ENCODE data around the gene DPYD.

The DPYD gene

GRCh38 chr1:97128426-97128825, 792.4 kb downstream of the DPYD start:
- no peak for DNase-seq (ENCODE audit: extremely low read depth, insufficient read length)
- TF ChIP-seq, protein P1, sequence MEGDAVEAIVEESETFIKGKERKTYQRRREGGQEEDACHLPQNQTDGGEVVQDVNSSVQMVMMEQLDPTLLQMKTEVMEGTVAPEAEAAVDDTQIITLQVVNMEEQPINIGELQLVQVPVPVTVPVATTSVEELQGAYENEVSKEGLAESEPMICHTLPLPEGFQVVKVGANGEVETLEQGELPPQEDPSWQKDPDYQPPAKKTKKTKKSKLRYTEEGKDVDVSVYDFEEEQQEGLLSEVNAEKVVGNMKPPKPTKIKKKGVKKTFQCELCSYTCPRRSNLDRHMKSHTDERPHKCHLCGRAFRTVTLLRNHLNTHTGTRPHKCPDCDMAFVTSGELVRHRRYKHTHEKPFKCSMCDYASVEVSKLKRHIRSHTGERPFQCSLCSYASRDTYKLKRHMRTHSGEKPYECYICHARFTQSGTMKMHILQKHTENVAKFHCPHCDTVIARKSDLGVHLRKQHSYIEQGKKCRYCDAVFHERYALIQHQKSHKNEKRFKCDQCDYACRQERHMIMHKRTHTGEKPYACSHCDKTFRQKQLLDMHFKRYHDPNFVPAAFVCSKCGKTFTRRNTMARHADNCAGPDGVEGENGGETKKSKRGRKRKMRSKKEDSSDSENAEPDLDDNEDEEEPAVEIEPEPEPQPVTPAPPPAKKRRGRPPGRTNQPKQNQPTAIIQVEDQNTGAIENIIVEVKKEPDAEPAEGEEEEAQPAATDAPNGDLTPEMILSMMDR (IDR thresholded peaks at IDR 0.05; ENCODE audit: insufficient read depth, low read length, poor library complexity, severe bottlenecking) = no peak
- H3K27me3 ChIP-seq (replicated peaks; ENCODE audit: control insufficient read depth, insufficient read depth, low read length) = no peaks in the 10 kb centered on the region
- H3K4me3 ChIP-seq (replicated peaks; ENCODE audit: low read depth, low read length) = no peak overlapping the region
- no peaks in the 10 kb centered on the region for H3K36me3 ChIP-seq (ENCODE audit: control insufficient read depth, insufficient read depth, low read length)

DNA sequence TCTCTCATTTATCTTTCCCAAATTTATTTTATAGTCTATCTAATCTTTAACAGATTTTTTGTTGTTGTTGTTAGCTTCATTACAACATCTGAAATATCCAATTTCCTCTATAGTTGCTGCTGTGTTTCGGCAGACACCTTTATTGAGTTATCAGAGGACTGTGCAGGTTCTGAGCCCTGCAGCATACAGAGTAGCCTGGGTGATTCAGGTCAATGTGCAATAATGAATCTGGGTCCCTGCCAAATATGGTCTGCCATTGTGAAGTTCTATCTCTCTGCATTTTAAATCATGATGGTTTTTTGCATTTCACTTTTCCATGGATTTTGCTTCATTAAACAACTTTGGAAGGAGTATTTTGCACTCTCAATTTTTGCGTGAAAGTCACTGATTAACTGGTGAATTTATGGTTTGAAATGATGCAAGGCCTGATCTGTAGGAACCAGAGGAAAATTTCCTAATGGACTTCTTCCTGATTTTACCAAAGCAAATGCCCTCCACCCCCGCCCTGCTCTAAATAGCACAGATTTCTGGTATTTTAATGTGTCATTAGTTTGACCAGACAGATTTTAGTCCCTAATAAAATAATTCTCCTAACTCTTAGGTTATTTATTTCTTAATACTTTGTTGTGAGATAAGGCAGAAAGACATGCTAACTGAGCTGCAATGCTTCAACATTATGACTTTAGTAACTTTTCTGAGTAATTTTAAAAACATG, 797.0 kb downstream of the DPYD start:
- Histone ChIP-seq H3K27me3 (replicated peaks; ENCODE audit: control insufficient read depth, insufficient read depth, low read length) (no peaks in the 10 kb centered on the region), H3K4me3 (replicated peaks; ENCODE audit: low read depth, low read length) (no peak overlapping the region), H3K36me3 (ENCODE audit: control insufficient read depth, insufficient read depth, low read length) (no peaks in the 10 kb centered on the region)
- TF ChIP-seq, protein P1 (IDR thresholded peaks at IDR 0.05; ENCODE audit: insufficient read depth, low read length, poor library complexity, severe bottlenecking) = no peak
- no peak for DNase-seq (ENCODE audit: extremely low read depth, insufficient read length)

GRCh38 chr1:97120806-97121205, 800.0 kb downstream of the DPYD start:
- H3K36me3 ChIP-seq (ENCODE audit: control insufficient read depth, insufficient read depth, low read length) = no peaks in the 10 kb centered on the region
- no peaks in the 10 kb centered on the region for H3K27me3 ChIP-seq (replicated peaks; ENCODE audit: control insufficient read depth, insufficient read depth, low read length)
- H3K4me3 ChIP-seq (replicated peaks; ENCODE audit: low read depth, low read length) = no peak overlapping the region
- no peak for DNase-seq (ENCODE audit: extremely low read depth, insufficient read length)
- TF ChIP-seq, protein P1 (IDR thresholded peaks at IDR 0.05; ENCODE audit: insufficient read depth, low read length, poor library complexity, severe bottlenecking) = no peak

GRCh38 chr1:97119260-97120158, 801.3 kb downstream of the DPYD start:
- H3K27me3 ChIP-seq (replicated peaks; ENCODE audit: control insufficient read depth, insufficient read depth, low read length) = no peaks in the 10 kb centered on the region
- DNase-seq (ENCODE audit: extremely low read depth, insufficient read length) = no peak

DNA sequence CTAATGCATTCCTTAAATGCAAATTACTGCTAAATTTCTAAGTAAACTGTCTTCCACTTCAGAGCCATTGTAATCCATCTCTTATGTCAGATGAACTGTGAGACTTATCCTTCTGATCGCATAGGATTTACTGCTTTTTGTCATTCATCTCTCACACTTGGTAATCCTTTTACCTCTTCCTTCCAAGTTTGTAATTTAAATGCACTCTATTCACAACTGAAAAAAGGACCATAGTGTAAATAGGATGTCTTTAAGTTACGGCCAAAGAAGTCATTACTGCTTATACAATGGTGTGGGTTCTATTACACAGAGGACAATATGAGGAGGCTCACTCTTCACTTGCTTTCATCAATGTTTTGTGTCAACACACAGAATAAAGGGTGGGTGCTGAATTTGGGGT, 806.0 kb downstream of the DPYD start:
- no peaks in the 10 kb centered on the region for H3K27me3 ChIP-seq (replicated peaks; ENCODE audit: control insufficient read depth, insufficient read depth, low read length)
- TF ChIP-seq, protein P1 (IDR thresholded peaks at IDR 0.05; ENCODE audit: insufficient read depth, low read length, poor library complexity, severe bottlenecking) = no peak
- H3K4me3 ChIP-seq (replicated peaks; ENCODE audit: low read depth, low read length) = no peak overlapping the region

More at GRCh38 chr1:97119260-97120158, 801.3 kb downstream of the DPYD start:
- TF ChIP-seq, protein P1 (IDR thresholded peaks at IDR 0.05; ENCODE audit: insufficient read depth, low read length, poor library complexity, severe bottlenecking) = no peak
- Histone ChIP-seq H3K4me3 (replicated peaks; ENCODE audit: low read depth, low read length) (no peak overlapping the region), H3K36me3 (ENCODE audit: control insufficient read depth, insufficient read depth, low read length) (no peaks in the 10 kb centered on the region)

More for the DNA sequence above, 806.0 kb downstream of the DPYD start:
- no peaks in the 10 kb centered on the region for H3K36me3 ChIP-seq (ENCODE audit: control insufficient read depth, insufficient read depth, low read length)
- no peak for DNase-seq (ENCODE audit: extremely low read depth, insufficient read length)
